ENCODE results near the gene IPO5.
"Not testable (repeated sequence)": the region's sequence is repeated elsewhere in the genome, so short reads cannot be mapped to it uniquely, and the experiment has no call there.

IPO5 gene

DNA sequence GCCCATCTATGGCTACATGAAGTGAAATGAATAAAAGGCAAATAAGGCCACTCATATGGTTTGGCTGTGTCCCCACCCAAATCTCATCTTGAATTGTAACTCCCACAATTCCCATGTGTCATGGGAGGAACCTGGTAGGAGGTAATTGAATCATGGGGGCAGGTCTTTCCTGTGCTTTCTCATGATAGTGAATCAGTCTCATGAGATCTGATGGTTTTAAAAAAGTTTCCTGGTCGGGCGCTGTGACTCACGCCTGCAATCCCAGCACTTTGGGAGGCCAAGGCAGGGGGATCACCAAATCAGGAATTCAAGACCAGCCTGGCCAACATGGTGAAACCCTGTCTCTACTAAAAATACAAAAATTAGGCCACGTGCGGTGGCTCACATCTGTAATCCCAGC, 4.2 kb upstream of the IPO5 start:
- DNase-seq (ENCODE audit: low read depth), result not testable (repeated sequence)

DNA sequence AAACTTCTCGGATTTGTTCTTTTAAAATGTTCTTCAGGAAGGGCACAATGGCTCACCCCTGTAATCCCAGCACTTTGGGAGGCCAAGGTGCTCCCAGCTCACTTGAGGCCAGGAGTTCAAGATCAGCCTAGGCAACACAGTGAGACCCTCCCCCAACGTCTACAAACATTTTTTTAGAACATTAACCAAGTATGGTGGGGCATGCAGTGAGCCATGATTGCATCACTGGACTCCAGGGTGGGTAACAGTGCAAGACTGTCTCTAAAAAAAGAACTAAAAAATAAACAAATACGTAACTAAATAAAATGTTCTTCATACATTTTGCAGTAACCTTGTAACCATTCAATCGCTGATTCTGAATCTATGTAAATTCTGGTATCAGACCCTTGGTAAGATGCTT, 2.1 kb upstream of the IPO5 start:
- no peak for DNase-seq (ENCODE audit: low read depth)

GRCh38 chr13:97952831-97953230, 644 bp upstream of the IPO5 start:
- DNase-seq (ENCODE audit: low read depth), result not testable (repeated sequence)

DNA sequence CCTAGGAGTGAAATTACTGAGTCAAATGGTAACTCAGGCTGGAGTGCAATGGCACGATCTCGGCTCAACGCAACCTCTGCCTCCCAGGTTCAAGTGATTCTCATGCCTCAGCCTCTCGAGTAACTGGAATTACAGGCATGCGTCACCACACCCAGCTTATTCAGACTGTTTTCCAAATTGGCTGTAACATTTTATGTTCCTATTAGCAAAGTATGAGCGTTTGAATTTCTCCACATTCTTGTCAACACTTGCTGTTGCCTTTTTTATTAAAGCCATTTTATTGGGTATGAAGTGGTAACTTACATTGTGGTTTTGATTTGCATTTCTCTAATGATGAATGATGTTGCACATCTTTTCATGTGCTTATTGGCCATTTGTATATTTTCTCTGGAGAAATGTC, 7.9 kb downstream of the IPO5 start:
- no peak for DNase-seq (ENCODE audit: low read depth)

- DNase-seq (ENCODE audit: low read depth), result no peak
Observed at GRCh38 chr13:97962887-97963286, 9.4 kb downstream of the IPO5 start.

DNA sequence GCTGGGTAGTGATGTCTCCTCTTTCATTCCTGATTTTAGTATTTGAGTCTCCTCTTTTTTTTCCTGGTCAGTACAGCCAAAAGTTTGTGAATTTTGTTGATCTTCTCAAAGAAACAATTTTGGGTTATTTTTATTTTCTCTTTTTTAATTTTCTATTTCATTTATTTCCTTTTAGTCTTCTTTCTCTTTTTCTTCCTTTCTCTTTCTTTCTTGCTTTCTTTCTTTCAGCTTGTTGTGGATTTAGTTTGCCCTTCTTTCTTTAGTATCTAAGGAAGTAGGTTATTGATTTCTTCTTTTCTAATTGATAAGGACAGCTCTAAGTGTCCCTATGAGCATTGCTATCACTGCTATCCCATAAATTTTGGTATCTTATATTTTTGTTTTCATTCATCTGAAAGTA, 13.8 kb downstream of the IPO5 start:
- DNase-seq (ENCODE audit: low read depth), result no peak

DNA sequence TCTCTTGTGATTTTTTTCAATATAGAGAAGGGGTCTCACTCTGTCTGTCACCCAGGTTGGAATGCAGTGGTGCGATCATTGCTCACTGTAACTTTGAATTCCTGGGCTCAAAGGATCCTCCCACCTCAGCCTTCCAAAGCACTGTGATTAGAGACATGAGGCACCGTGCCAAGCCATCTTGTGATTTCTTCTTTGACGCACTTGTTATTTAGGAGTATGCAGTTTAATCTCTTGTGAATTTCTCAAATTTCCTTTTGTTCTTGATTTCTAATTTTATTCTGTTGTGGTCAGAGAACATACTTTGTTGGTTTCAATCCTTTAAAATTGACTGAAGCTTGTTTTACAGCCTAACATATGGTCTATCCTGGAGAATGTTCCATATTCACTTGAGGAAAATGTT, 14.5 kb downstream of the IPO5 start:
- DNase-seq (ENCODE audit: low read depth), result no peak

DNA sequence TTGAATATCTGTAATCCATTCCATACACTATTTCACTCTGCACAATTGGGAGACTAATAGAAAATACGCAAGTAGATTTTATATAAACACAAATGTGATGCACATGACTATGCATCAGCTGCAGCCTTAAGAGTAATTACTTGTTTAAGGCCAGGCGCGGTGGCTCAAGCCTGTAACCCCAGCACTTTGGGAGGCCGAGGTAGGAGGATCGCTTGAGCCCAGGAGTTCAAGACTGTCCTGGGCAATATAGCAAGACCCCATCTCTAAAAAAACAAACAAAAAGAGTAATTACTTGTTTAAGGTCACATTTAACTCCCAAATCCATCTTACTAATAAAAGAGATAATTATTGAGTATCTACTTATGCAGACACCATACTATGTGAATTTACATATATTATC, 18.0 kb downstream of the IPO5 start:
- DNase-seq (ENCODE audit: low read depth), result no peak

DNA sequence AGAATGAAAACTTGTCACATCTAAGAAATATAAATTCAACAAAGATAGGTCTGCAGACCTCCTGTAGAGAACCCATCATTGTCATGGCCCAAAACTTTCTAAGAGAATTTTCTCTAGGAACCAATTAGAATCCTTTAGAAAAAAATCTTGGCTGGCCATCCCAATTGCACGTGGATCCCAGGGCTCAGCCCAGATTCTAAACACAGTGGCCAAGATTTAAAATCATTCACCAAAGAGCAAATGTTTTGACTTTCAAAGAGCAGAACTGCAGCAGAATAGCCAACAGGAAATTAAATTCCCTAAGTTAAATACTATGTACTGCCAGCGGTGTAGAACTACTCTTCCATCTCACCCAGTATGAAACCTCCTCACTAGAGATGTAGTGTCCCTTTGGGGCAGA, 21.3 kb downstream of the IPO5 start:
- no peak for DNase-seq (ENCODE audit: low read depth)

DNA sequence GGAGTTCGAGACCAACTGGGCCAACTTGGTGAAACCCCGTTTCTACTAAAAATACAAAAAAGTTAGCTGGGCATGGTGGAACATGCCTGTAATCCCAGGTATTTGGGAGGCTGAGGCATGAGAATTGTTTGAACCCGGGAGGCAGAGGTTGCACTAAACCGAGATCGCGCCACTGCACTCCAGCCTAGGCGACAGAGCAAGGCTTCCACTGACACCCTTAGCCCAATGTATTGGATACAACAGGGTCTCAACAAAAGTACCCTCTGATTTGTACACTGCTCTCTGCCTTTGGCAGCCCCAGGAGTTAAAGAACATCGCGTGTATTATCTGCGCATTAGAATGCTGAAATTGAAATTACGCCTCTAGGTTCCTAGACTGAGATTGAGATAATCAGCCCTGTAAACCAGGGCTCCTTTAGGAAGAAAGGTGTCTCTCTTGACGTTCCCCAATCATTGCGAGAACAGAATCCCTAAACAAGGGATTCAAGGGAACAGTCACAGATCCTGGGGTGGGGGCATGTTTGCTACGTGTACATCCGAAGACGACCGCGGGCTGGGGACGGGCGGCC, 21.9 kb downstream of the IPO5 start:
- no peak for DNase-seq (ENCODE audit: low read depth)

- peak; percentile 84 for DNase-seq (ENCODE audit: low read depth)
Observed at GRCh38 chr13:97975848-97976609, 22.6 kb downstream of the IPO5 start.

GRCh38 chr13:97976610-97977521, 23.4 kb downstream of the IPO5 start:
- no peak for DNase-seq (ENCODE audit: low read depth)

GRCh38 chr13:97977982-97978381, 24.5 kb downstream of the IPO5 start:
- no peak for DNase-seq (ENCODE audit: low read depth)

DNA sequence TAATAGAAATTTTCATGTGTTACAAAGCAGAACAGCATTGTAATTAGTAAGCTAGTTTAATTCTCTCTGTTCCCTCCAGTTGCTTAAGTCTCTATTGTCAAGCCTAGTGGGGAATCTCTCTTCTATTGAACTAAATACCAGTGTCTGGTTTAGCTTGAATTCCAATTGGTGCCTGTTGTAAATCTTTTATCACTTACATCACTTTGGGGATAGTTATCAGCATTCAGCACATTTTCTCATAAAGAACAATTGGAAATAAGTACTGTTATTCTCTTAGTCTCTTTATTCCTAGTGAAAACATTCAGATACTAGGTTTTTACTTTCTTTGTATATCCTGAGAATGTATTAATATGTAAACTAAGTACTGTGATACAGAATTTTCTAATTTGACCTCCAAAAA, 25.2 kb downstream of the IPO5 start:
- no peak for DNase-seq (ENCODE audit: low read depth)

DNA sequence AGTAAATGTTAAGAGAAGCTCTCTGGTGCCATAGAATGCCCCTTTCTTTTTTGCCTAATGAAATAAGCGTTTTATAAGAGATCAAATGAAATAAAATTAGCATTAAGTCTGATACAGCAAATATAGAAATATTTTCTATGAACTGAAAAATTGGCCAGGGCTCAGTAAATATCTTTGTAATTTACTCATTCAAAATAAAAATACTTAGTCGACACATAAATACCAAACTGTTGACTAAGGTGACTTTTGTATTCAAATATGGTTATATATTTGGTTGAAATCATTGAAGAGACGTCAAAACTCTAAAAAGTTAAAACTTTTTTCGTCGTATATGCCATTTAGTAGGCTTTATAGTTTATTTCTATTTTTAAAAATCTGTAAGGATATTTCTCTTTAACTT, 25.6 kb downstream of the IPO5 start:
- no peak for DNase-seq (ENCODE audit: low read depth)

- no peak for DNase-seq (ENCODE audit: low read depth)
Observed at GRCh38 chr13:97979556-97979955, 26.1 kb downstream of the IPO5 start.

DNA sequence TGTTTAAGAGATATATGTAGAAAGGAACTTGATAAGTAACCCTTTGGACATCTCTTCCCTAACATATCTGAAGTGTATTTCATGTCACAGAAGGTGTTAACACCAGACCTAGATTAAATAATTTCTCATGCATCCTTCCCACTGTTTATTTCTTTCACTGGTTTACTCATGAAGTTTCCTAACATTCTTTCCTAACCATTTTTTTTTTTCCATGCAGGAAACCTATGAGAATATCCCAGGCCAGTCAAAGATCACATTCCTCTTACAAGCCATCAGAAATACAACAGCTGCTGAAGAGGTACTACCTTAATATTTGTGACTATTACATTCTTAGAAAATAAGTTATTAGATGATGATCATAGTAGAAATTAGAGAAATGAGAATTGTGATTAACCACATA, 28.8 kb downstream of the IPO5 start:
- DNase-seq (ENCODE audit: low read depth), result no peak

DNA sequence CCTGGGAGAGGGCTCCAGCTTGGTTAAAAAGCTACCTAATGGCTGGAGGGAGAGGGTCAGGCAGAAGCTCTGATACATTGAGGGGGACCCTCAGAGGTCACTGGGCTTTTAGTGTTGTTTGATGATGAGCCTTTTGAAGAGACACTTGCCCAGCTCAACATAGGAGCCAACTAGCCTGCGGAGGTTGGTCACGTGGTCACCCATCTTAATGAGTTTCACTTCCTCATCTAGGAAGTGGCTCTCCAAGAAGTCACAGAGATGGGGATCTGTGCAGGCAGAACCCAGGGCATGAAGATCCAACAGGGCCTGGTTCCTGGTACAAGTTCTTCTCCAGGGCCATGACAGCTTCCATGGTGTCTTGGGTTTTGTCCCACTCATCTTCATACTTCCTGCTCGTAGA, 33.4 kb downstream of the IPO5 start:
- no peak for DNase-seq (ENCODE audit: low read depth)

- no peak for DNase-seq (ENCODE audit: low read depth)
Observed at GRCh38 chr13:97999653-98000052, 46.2 kb downstream of the IPO5 start.

- DNase-seq (ENCODE audit: low read depth), result no peak
Observed at GRCh38 chr13:98004107-98004506, 50.6 kb downstream of the IPO5 start.

DNA sequence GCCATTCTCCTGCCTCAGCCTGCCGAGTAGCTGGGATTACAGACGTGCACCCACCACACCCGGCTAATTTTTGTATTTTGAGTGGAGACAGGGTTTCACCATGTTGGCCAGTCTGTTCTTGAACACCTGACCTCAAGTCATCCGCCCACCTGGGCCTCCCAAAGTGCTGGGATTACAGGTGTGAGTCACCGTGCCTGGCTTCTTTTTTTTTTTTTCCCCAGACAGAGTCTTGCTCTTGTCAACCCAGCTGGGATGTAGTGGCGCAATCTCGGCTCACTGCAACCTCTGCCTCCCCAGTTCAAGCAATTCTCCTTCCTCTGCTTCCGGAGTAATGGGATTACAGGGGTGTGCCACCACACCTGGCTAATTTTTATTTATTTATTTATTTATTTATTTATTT, 51.5 kb downstream of the IPO5 start:
- DNase-seq (ENCODE audit: low read depth), result not testable (repeated sequence)

GRCh38 chr13:98007001-98007400, 53.5 kb downstream of the IPO5 start:
- DNase-seq (ENCODE audit: low read depth), result no peak

DNA sequence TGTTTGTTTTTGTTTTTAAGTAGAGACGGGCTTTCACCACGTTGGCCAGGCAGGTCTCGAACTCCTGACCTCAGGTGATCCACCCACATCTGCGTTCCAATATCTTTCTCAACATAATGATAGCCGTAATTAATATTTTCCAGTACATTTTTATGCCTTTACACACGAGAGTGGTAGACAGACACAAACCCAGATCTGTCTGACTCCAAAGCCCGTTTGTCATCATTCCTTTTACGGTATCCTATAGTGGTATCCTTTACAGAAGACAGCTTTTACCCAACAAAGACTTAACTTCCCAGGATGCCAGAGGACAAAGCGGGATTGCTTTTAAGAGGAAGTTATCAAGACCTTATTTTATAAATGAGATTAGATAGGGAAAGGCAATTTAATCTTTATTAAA, 59.8 kb downstream of the IPO5 start:
- no peak for DNase-seq (ENCODE audit: low read depth)

All from stimulated activated CD8-positive, alpha-beta memory T cell treated with anti-CD3 and anti-CD28 coated beads, Interleukin-15, amount 100 ng/mL, for 24 hours (primary cell).